Endodermal cell (in vitro differentiated cells): Measurements from ENCODE around the gene FAM107B. TPM values are rescaled to one million over a fixed set of nuclear protein-coding genes. Genes with fewer than 3 reads are reported as not detected.

Experiments used
- DNase-seq: peaks from one replicate; pipeline ENCODE4 v3.0.0-alpha.2; 2017
- H3K27ac ChIP-seq: 2 replicates; pipeline ENCODE4 v1.5.1; 2013; ENCODE audit warnings: mild to moderate bottlenecking, low read depth, low read length, moderate library complexity
- H3K27me3 ChIP-seq: 2 replicates; pipeline ENCODE4 v1.6.1; 2013; ENCODE audit warnings: mild to moderate bottlenecking, low read length, moderate library complexity; ENCODE audit not compliant: insufficient read depth, control insufficient read depth, poor library complexity, severe bottlenecking
- H3K36me3 ChIP-seq: 2 replicates; pipeline ENCODE4 v1.7.0; 2013; ENCODE audit warnings: mild to moderate bottlenecking, low read length, moderate library complexity; ENCODE audit not compliant: control insufficient read depth, insufficient read depth
- H3K4me1 ChIP-seq: one replicate; pipeline ENCODE4 v1.7.0; 2013; ENCODE audit warnings: low read length; ENCODE audit not compliant: control insufficient read depth, insufficient read depth
- H3K4me3 ChIP-seq: 2 replicates; pipeline ENCODE4 v1.5.1; 2013; ENCODE audit warnings: mild to moderate bottlenecking, low read length, moderate library complexity
- H3K9ac ChIP-seq: 2 replicates; pipeline ENCODE4 v1.6.1; 2013; ENCODE audit warnings: mild to moderate bottlenecking, low read length, moderate library complexity; ENCODE audit not compliant: poor library complexity, severe bottlenecking; ENCODE audit errors: extremely low read depth
- H3K9me3 ChIP-seq: 2 replicates; pipeline ENCODE4 v1.6.1; 2013; ENCODE audit warnings: mild to moderate bottlenecking, low read length, moderate library complexity; ENCODE audit not compliant: control insufficient read depth
- H3K27ac Mint-ChIP-seq: 2 replicates; pipeline ENCODE4 v1.8.0; 2020; ENCODE audit warnings: mixed read lengths
- H3K27me3 Mint-ChIP-seq: 2 replicates; pipeline ENCODE4 v1.8.0; 2021; ENCODE audit warnings: mild to moderate bottlenecking, mixed read lengths; ENCODE audit not compliant: insufficient read depth
- H3K36me3 Mint-ChIP-seq: 2 replicates; pipeline ENCODE4 v1.8.0; 2020; ENCODE audit warnings: low read depth, mixed read lengths
- H3K4me1 Mint-ChIP-seq: 2 replicates; pipeline ENCODE4 v1.8.0; 2020; ENCODE audit warnings: mixed read lengths
- H3K4me3 Mint-ChIP-seq: 2 replicates; pipeline ENCODE4 v1.8.0; 2020; ENCODE audit warnings: mild to moderate bottlenecking, moderate library complexity, mixed read lengths
- H3K9me3 Mint-ChIP-seq: 2 replicates; pipeline ENCODE4 v1.8.0; 2020; ENCODE audit warnings: mild to moderate bottlenecking, mixed read lengths
- CTCF ChIP-seq: fragments of 200-600 bp; sonication (generic); conservative IDR thresholded peaks from 2 replicates; pipeline ENCODE4 v1.5.0; 2021; ENCODE audit warnings: antibody characterized with exemption, mild to moderate bottlenecking
- WGBS, 2 experiments: methylation state at CpG; one replicate each; pipeline versions ENCODE4 v1.1.5 to v1.1.7; 2013; ENCODE audit warnings: missing lambda C conversion rate in 2 of 2, mixed read lengths in 1 of 2; ENCODE audit not compliant: insufficient coverage in 1 of 2, insufficient read length in 1 of 2; 5-methylcytosine and 5-hydroxymethylcytosine counted together
- total RNA-seq, 2 donors: library from RNA; stranded (reverse); fragmentation: NEBNext Ultra II Directional in 1 of 2; extraction: Animal tissue kit (Norgen Biotek cat#: 25700) in 1 of 2; gene quantifications; 2 replicates in 1 of 2; 3 replicates in 1 of 2; pipeline ENCODE4 v1.2.1, GENCODE V29; 2021

Gene FAM107B
- total RNA-seq, 2 donors from 2014 or later: 16.0 to 24.0 TPM

GRCh38 chr10:14549496-14549895, 225.2 kb downstream of the FAM107B start:
- H3K27ac Mint-ChIP-seq: peak overlapping the region; percentile 77
- Histone ChIP-seq H3K4me3 (no peak overlapping the region), H3K9ac (no peak overlapping the region), H3K36me3 (no peaks in the 10 kb centered on the region), H3K27me3 (no peaks in the 10 kb centered on the region), H3K27ac (no peak overlapping the region), H3K4me1 (peaks cover 9% of the 10 kb centered on the region), H3K9me3 (no peaks in the 10 kb centered on the region)
- no peaks in the 10 kb centered on the region for H3K27me3 Mint-ChIP-seq
- no peak overlapping the region for H3K4me3 Mint-ChIP-seq
- H3K36me3 Mint-ChIP-seq: peaks cover 4% of the 10 kb centered on the region
- H3K9me3 Mint-ChIP-seq: no peaks in the 10 kb centered on the region
- no peak for TF ChIP-seq CTCF
- H3K4me1 Mint-ChIP-seq: peaks cover 34% of the 10 kb centered on the region
- no peak for DNase-seq
- WGBS, 2 experiments: 89 to 92% methylated on average over 2 to 6 of the region's 6 CpGs

GRCh38 chr10:14548970-14549369, 225.7 kb downstream of the FAM107B start:
- no peaks in the 10 kb centered on the region for H3K27me3 ChIP-seq
- Mint-ChIP-seq H3K4me1 (peaks cover 28% of the 10 kb centered on the region), H3K27ac (no peak overlapping the region), H3K36me3 (peaks cover 4% of the 10 kb centered on the region), H3K9me3 (no peaks in the 10 kb centered on the region), H3K27me3 (no peaks in the 10 kb centered on the region), H3K4me3 (no peak overlapping the region)
- 84 to 92% methylated on average over 2 to 3 of the region's 3 CpGs for WGBS, 2 experiments
- H3K4me1 ChIP-seq: peaks cover 6% of the 10 kb centered on the region
- TF ChIP-seq CTCF: no peak
- no peaks in the 10 kb centered on the region for H3K9me3 ChIP-seq
- DNase-seq: no peak
- no peak overlapping the region for H3K4me3 ChIP-seq
- H3K27ac ChIP-seq: no peak overlapping the region
- H3K9ac ChIP-seq: no peak overlapping the region
- no peaks in the 10 kb centered on the region for H3K36me3 ChIP-seq

- no peak overlapping the region for H3K27ac ChIP-seq
- H3K9me3 Mint-ChIP-seq: no peaks in the 10 kb centered on the region
- 81 to 91% methylated on average over 5 to 10 of the region's 11 CpGs for WGBS, 2 experiments
These were observed 226.2 kb downstream of the FAM107B start for GRCh38 chr10:14548474-14548873.

More at GRCh38 chr10:14548474-14548873, 226.2 kb downstream of the FAM107B start:
- H3K36me3 Mint-ChIP-seq: peaks cover 4% of the 10 kb centered on the region
- DNase-seq: no peak
- no peaks in the 10 kb centered on the region for H3K27me3 ChIP-seq
- no peaks in the 10 kb centered on the region for H3K27me3 Mint-ChIP-seq
- no peak overlapping the region for H3K4me3 ChIP-seq
- peaks cover 29% of the 10 kb centered on the region for H3K4me1 Mint-ChIP-seq
- peaks cover 6% of the 10 kb centered on the region for H3K4me1 ChIP-seq
- H3K9me3 ChIP-seq: no peaks in the 10 kb centered on the region
- H3K36me3 ChIP-seq: no peaks in the 10 kb centered on the region
- no peak for TF ChIP-seq CTCF
- no peak overlapping the region for H3K9ac ChIP-seq
- no peak overlapping the region for H3K4me3 Mint-ChIP-seq
- H3K27ac Mint-ChIP-seq: no peak overlapping the region
